ENCODE measurements around the gene GPR55.
A peak's percentile ranks its signal among the peaks of the same experiment; 100 is the strongest.
"Not testable (repeated sequence)": the region's sequence is repeated elsewhere in the genome, so short reads cannot be mapped to it uniquely, and the experiment has no call there.

The GPR55 gene

GRCh38 chr2:230924470-230925341 lies at the start of gene GPR55:
GPR55 (minus strand) TSS chr2:230925242; CDS start chr2:230910962, 14,280 bp downstream.
- no peak for DNase-seq (ENCODE audit: low read depth, low spot score)
- H3K27ac ChIP-seq = no peak within 1 kb of the TSS

DNA sequence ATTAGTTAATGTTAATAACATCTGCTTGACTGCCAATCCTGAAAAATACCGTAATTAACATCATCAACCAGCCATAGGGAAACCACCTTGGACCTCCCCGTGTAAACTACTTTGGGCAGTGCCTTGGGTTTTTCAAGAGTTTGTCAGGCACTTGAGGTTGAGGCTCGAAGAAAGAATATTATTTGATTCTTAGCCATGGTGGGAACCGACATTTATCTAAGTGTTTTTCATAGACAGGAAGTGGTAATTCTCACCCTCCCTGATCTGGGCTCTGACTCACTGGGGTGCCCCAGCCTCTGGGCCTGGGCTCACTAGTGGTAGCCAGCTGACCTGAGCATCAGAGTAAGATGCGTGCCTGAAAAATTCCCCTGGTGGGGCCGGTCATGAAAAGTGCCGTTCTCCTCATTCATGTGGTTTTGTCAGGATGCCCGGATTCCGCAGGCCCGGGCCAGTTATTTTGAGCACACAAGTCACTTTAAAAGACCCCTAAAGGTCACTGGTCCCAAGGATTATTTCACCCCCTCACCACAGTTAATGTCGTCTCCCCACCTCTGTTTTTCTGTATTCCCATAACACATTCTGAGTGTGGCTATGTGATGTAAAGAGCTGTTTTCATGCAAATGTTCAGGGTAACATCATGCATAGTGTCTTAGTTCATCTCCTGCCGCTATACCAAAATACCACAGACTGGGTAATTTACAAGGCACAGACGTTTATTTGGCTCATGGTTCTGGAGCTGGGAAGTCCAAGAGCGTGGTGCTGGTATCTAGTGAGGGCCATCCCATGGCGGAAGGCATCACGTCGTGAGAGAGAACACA lies 49.3 kb upstream of the GPR55 start:
- H3K27ac ChIP-seq = no peak overlapping the region
- DNase-seq (ENCODE audit: low read depth, low spot score) = no peak

- no peak overlapping the region for H3K27ac ChIP-seq
- no peak for DNase-seq (ENCODE audit: low read depth, low spot score)
Measured at GRCh38 chr2:230972046-230972445, 47.0 kb upstream of the GPR55 start.

GRCh38 chr2:230969659-230970015 lies 44.6 kb upstream of the GPR55 start:
- H3K27ac ChIP-seq = no peak overlapping the region
- no peak for DNase-seq (ENCODE audit: low read depth, low spot score)

DNA sequence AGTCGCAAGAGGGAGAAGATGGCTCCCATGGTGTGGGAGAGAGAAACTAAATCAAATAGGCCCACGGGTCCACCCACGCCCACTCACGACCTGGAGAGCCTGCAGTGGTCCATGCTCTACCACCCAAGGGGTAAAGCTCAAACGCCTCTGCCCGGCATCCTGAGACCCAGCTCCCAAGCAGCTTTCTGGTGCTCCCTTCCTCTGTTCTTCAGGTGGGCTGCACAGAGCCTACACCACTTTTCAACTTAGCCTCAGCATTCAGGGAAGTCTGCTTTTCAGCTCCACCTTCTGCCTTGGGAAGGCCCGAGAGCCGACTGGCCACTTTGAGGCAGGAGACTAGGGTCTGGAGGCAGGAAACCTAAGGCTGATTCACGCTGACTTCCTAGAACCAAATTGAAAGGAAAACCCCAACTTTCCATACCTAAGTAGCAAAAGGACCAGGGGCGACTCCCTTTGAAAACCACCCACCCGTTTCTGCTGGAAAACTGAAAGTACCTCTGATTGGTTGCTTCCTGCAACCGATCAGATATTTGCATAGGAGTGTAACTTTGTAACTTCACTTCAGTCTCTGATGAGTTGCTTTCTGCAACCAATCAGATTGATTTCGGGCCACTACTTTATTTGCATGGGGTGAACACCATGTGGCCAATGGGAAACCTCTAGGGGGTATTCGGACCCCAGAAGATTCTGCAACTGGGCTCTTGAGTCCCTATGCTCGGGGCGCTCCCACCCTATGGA lies 44.0 kb upstream of the GPR55 start:
- no peak for DNase-seq (ENCODE audit: low read depth, low spot score)
- H3K27ac ChIP-seq = no peak overlapping the region

GRCh38 chr2:230968314-230968713 lies 43.3 kb upstream of the GPR55 start:
- DNase-seq (ENCODE audit: low read depth, low spot score); H3K27ac ChIP-seq: not testable (repeated sequence)

DNA sequence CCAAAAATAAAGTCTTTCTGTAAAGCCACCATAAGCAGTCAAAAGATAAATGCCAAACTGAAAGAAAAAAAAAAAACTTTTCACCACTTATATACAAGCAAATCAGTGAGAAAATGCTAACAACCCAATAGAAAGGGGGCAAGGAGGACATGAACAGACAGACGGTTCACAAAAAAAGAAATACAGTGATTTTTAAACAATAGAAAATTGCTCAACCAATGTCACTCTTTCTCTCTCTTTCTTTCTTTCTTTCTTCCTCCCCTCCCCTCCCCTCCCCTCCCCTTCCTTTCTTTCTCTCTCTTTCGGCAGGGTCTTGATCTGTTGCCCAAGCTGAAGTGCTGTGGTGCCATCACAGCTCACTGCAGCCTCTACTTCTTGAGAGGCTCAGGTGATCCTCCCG lies 42.1 kb upstream of the GPR55 start:
- DNase-seq (ENCODE audit: low read depth, low spot score) = no peak
- no peak overlapping the region for H3K27ac ChIP-seq

- H3K27ac ChIP-seq = no peak overlapping the region
- DNase-seq (ENCODE audit: low read depth, low spot score) = no peak
Measured at GRCh38 chr2:230964136-230964730, 39.2 kb upstream of the GPR55 start.

DNA sequence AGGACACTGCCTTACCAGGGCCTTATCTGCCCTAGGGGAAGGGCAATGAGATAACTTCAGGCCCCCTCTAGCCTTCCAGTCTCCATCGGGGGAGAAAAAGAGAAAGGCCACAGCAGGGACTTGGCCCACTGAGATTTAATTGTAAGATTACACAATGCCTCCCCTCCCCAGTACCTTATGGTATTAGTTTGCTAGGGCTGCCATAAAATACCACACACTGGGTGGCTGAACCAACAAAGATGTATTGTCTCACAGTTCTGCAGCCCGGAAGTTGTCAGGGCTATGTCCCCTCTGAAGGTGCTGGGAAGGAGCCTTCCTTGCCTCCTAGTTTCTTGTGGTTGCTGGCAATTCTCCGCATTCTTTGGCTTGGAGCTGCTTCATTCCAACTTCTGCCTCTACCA lies 36.0 kb upstream of the GPR55 start:
- no peak for DNase-seq (ENCODE audit: low read depth, low spot score)
- no peak overlapping the region for H3K27ac ChIP-seq

DNA sequence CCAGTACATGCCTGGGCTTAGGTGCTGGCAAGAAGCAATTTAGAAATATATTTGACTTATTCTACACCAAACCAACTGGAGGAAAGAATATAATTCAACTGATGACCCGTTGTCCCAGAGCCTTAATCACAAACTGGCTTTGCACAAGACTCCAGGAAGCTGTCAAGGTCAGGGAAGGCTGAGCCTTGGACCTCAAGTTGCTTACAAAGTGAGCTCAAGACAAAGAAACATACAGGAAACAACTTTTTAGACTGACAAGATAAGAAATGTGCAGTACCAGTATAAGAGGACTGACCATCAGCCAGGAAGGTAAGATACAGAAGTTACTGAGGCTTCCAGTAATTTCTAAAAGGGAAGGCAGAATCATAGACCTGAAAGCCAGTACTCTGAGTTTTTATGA lies 35.0 kb upstream of the GPR55 start:
- H3K27ac ChIP-seq = no peak overlapping the region
- DNase-seq (ENCODE audit: low read depth, low spot score) = no peak

GRCh38 chr2:230958820-230959756 lies 34.0 kb upstream of the GPR55 start:
- no peak for DNase-seq (ENCODE audit: low read depth, low spot score)
- H3K27ac ChIP-seq = no peak overlapping the region

- no peak overlapping the region for H3K27ac ChIP-seq
- DNase-seq (ENCODE audit: low read depth, low spot score) = no peak
Measured at GRCh38 chr2:230957756-230958391, 32.8 kb upstream of the GPR55 start.

- DNase-seq (ENCODE audit: low read depth, low spot score) = peak; percentile 8
- no peak overlapping the region for H3K27ac ChIP-seq
Measured at GRCh38 chr2:230956827-230957755, 32.0 kb upstream of the GPR55 start.

- no peak for DNase-seq (ENCODE audit: low read depth, low spot score)
- no peak overlapping the region for H3K27ac ChIP-seq
Measured at GRCh38 chr2:230955163-230955737, 30.2 kb upstream of the GPR55 start.

DNA sequence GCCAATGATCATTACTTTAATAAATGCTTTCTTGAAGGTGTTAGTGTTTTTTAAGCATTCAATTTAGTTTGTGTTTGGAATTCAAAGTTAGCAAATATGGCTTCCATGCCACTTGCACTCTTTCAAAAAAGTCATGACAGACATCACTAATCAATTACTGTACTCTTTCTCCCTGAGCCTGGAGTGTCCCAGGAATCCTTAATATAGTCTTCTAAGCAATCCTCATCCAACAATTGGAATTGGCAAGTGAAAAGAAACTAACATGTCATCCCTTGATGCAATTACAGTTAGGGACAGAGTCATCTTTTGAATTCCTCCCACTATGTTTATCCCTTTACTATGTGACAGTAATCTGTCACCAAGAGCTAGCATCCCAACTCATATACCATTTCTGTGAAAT lies 29.7 kb upstream of the GPR55 start:
- no peak for DNase-seq (ENCODE audit: low read depth, low spot score)
- no peak overlapping the region for H3K27ac ChIP-seq

DNA sequence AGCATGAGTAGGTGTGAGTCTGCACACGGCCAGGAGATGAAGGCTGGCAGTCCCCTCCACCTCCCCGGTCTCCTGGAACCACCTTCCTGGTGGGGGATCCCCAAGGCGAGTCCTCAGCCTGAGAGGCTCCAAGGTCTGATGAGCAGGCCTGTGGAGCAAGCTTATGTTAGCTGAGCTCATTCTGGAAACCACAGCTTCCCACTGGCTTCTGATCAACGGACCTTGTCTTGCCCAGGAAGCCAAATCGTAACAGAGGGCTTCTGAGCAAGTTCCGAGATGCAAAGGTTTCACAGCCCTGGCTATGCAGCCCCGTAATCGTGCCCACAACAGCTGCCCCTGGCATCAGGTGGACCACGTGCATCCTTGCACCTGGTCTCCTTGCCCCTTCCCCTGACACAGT lies 28.8 kb upstream of the GPR55 start:
- no peak for DNase-seq (ENCODE audit: low read depth, low spot score)

DNA sequence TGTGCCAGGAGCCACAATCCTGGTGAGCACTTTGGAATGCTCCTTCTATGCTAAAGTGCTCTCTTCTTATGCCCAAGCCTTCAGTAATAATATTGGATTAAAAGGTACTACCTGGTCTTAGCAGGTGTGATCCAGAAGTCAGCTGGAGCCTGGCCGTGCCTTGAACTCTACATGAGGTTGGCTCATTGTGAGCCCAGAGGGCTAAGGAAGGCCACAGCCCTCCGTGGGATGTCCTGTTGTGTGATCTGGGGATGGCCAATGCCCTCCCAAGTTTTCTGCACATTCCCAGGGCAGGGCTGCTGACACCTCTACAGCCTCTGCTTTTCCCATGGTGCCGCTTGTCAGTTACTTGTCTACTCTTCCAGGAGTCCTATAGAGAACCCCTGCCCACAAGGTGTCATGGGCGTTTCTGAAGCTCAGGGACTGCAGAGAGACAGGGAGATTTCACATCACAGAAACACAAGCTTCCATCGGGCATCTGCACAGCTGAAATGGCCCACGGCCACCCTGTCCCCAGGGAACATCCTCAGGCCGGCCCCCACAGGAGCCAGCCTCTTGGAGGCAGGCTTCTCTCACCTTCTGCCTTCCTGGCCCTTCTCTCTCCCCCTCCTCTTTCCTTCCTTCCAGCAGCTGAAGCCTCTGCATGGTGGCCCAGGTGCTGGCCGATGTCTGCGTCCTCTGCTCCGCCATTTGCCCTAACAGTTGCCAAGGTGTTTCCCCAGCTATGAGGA lies 27.3 kb upstream of the GPR55 start:
- H3K27ac ChIP-seq = no peak overlapping the region
- no peak for DNase-seq (ENCODE audit: low read depth, low spot score)

More for the DNA sequence above, 28.8 kb upstream of the GPR55 start:
- no peak overlapping the region for H3K27ac ChIP-seq

Measured in epithelial cell of prostate (primary cell).